ENCODE data around the gene EYA4. TPM values are rescaled to one million over a fixed set of nuclear protein-coding genes. Genes with fewer than 3 reads are reported as not detected.

EYA4 gene
- total and polyA plus RNA-seq, 2 donors (not counting 3 experiments of a cell fraction or from before 2014, with no cell fraction given) = not detected

GRCh38 chr6:133360194-133360593, 119.0 kb downstream of the EYA4 start:
- Histone ChIP-seq H3K9me1 (replicated peaks; ENCODE audit: control insufficient read depth, extremely low read depth, insufficient read depth, low read length) (no peaks in the 10 kb centered on the region), H3K4me2 (ENCODE audit: insufficient read depth, low read length) (no peak overlapping the region), H4K20me1 (replicated peaks; ENCODE audit: control insufficient read depth, extremely low read depth, insufficient read depth, low read length) (no peaks in the 10 kb centered on the region), H2AFZ (ENCODE audit: low read depth, low read length) (no peak overlapping the region), H3K9me3 (replicated peaks; ENCODE audit: control insufficient read depth, insufficient read depth, low read length) (no peaks in the 10 kb centered on the region), H3K27me3 (ENCODE audit: control insufficient read depth in 2 of 2, insufficient read depth in 2 of 2, low read length in 2 of 2) (no peaks in the 10 kb centered on the region), H3K79me2 (ENCODE audit: control insufficient read depth, insufficient read depth, low read length) (no peaks in the 10 kb centered on the region), H3K27ac (ENCODE audit: insufficient read depth, low read depth, low read length) (no peak overlapping the region), H3K9ac (replicated peaks; ENCODE audit: extremely low read depth, insufficient read depth, low read length) (no peak overlapping the region), H3K4me3 (replicated peaks in 1 of 3; ENCODE audit: insufficient read depth in 1 of 3, low read depth in 1 of 3, low read length in 3 of 3) (no peak overlapping the region), H3K4me1 (ENCODE audit: control insufficient read depth, extremely low read depth, insufficient read depth, low read length) (no peaks in the 10 kb centered on the region), H3K36me3 (ENCODE audit: control insufficient read depth in 2 of 2, extremely low read depth in 1 of 2, insufficient read depth in 2 of 2, low read length in 2 of 2) (no peaks in the 10 kb centered on the region)
- dilution Hi-C loops (cut with MboI; ENCODE audit: extremely low pct_ligation_motif_present, low sequenced_read_pairs) = no loop called here
- TF ChIP-seq MYC (IDR thresholded peaks at IDR 0.05; ENCODE audit: low read depth, low read length) (no peak), JUN (IDR thresholded peaks at IDR 0.05; ENCODE audit: borderline replicate concordance, insufficient read depth, insufficient read length, low read depth) (no peak)
- CTCF ChIA-PET = interaction anchor here (0.9 kb wide), 1 partner anchor 8 kb away, joined by 3 read pairs; no protein-coding TSS in a partner anchor
- DNase-seq (ENCODE audit: low read depth, low spot score) = no peak
- BruUV-seq (replicated peaks) = no TSS peak
- intact Hi-C loops (cut with micrococcal nuclease) = no loop called here
- POLR2A ChIA-PET = no interaction called here
- no peak for FAIRE-seq

- POLR2A ChIA-PET = no interaction called here
- Histone ChIP-seq H3K27me3 (ENCODE audit: control insufficient read depth in 2 of 2, insufficient read depth in 2 of 2, low read length in 2 of 2) (no peaks in the 10 kb centered on the region), H3K79me2 (ENCODE audit: control insufficient read depth, insufficient read depth, low read length) (no peaks in the 10 kb centered on the region), H3K4me1 (ENCODE audit: control insufficient read depth, extremely low read depth, insufficient read depth, low read length) (no peaks in the 10 kb centered on the region), H3K9me3 (replicated peaks; ENCODE audit: control insufficient read depth, insufficient read depth, low read length) (no peaks in the 10 kb centered on the region), H3K36me3 (ENCODE audit: control insufficient read depth in 2 of 2, extremely low read depth in 1 of 2, insufficient read depth in 2 of 2, low read length in 2 of 2) (no peaks in the 10 kb centered on the region), H3K27ac (ENCODE audit: insufficient read depth, low read depth, low read length) (no peak overlapping the region), H2AFZ (ENCODE audit: low read depth, low read length) (no peak overlapping the region), H3K4me2 (ENCODE audit: insufficient read depth, low read length) (no peak overlapping the region), H4K20me1 (replicated peaks; ENCODE audit: control insufficient read depth, extremely low read depth, insufficient read depth, low read length) (no peaks in the 10 kb centered on the region), H3K9me1 (replicated peaks; ENCODE audit: control insufficient read depth, extremely low read depth, insufficient read depth, low read length) (no peaks in the 10 kb centered on the region), H3K4me3 (replicated peaks in 1 of 3; ENCODE audit: insufficient read depth in 1 of 3, low read depth in 1 of 3, low read length in 3 of 3) (no peak overlapping the region), H3K9ac (replicated peaks; ENCODE audit: extremely low read depth, insufficient read depth, low read length) (no peak overlapping the region)
- dilution Hi-C loops (cut with MboI; ENCODE audit: extremely low pct_ligation_motif_present, low sequenced_read_pairs) = no loop called here
- TF ChIP-seq EZH2 (IDR thresholded peaks at IDR 0.05; ENCODE audit: borderline replicate concordance, low read depth, low read length, severe bottlenecking) (no peak), FOS (IDR thresholded peaks at IDR 0.05; ENCODE audit: borderline replicate concordance, insufficient read depth, low read length) (no peak), JUN (IDR thresholded peaks at IDR 0.05; ENCODE audit: borderline replicate concordance, insufficient read depth, insufficient read length, low read depth) (no peak), MYC (IDR thresholded peaks at IDR 0.05; ENCODE audit: low read depth, low read length) (no peak), POLR2AphosphoS5 (IDR thresholded peaks at IDR 0.05; ENCODE audit: insufficient read depth, low read depth, low read length) (no peak), MAX (IDR thresholded peaks at IDR 0.05; ENCODE audit: insufficient read depth, insufficient read length) (no peak), POLR2A (IDR thresholded peaks at IDR 0.05; ENCODE audit: low read depth, low read length) (no peak), GATA2 (IDR thresholded peaks at IDR 0.05; ENCODE audit: insufficient read depth, insufficient read length, low read depth, low read length) (no peak), CTCF (IDR thresholded peaks at IDR 0.05; ENCODE audit: extremely low read depth in 1 of 2, insufficient read depth in 1 of 2, low read depth in 1 of 2, low read length in 2 of 2) (no peak)
- no TSS peak for BruUV-seq (replicated peaks)
- CTCF ChIA-PET = interaction anchor here (1.7 kb wide), 1 partner anchor 8 kb away, joined by 4 read pairs; no protein-coding TSS in a partner anchor
- FAIRE-seq = no peak
- no peak for DNase-seq (ENCODE audit: low read depth, low spot score)
- intact Hi-C loops (cut with micrococcal nuclease) = no loop called here
These were observed 121.7 kb downstream of the EYA4 start for GRCh38 chr6:133362813-133363212.
